IMR-90 (cell line): ENCODE data around the gene BDKRB1. TPM values are rescaled to one million over a fixed set of nuclear protein-coding genes. Genes with fewer than 3 reads are reported as not detected.

Experiments
- ATAC-seq: fragments of 200-7000 bp; cut with Tn5 transposase; 2 replicates; pipeline ENCODE4 v1.9.1; 2020; ENCODE audit warnings: low read depth, mild to moderate bottlenecking, moderate library complexity
- BruUV-seq: library from RNA; stranded (reverse); fragments of 400-500 nt; replicated peaks from 2 replicates; lab custom pipeline; 2021; lab: Mats Ljungman, UMichigan
- CTCF ChIA-PET: fragments of 300-600 bp; formaldehyde crosslinking; extraction: SDS; loops from one replicate; lab custom pipeline; 2021; ENCODE audit warnings: antibody characterized with exemption; lab: Yijun Ruan, JAX
- POLR2A ChIA-PET: fragments of 300-600 bp; sonication (Branson Sonifier 250); formaldehyde crosslinking; loops from one replicate; lab custom pipeline; 2022; ENCODE audit warnings: antibody characterized with exemption; ENCODE audit not compliant: unreplicated experiment; lab: Charles Lee
- DNase-seq: peaks from one replicate; pipeline ENCODE4 v3.0.0; 2013
- H2AFZ ChIP-seq: replicated peaks from 2 replicates; pipeline ENCODE3; 2013; ENCODE audit warnings: low read length, mild to moderate bottlenecking; ENCODE audit not compliant: poor library complexity
- H2AK5ac ChIP-seq: 2 replicates; pipeline ENCODE4 v1.6.1; 2013; ENCODE audit warnings: low read depth, low read length, inconsistent platforms
- H2AK9ac ChIP-seq: replicated peaks from 2 replicates; pipeline ENCODE3; 2013; ENCODE audit warnings: mild to moderate bottlenecking, low read depth, low read length, moderate library complexity; ENCODE audit not compliant: poor library complexity
- H2BK120ac ChIP-seq: 2 replicates; pipeline ENCODE4 v1.6.1; 2013; ENCODE audit warnings: low read depth, low read length, inconsistent platforms
- H2BK15ac ChIP-seq: 3 replicates; pipeline ENCODE4 v1.6.1; 2013; ENCODE audit warnings: low read depth, low read length, inconsistent platforms
- H2BK20ac ChIP-seq: 2 replicates; pipeline ENCODE4 v1.6.1; 2013; ENCODE audit warnings: low read depth, mild to moderate bottlenecking, inconsistent platforms, low read length, moderate library complexity
- H2BK5ac ChIP-seq: 2 replicates; pipeline ENCODE4 v1.6.1; 2013; ENCODE audit warnings: mild to moderate bottlenecking, low read depth, low read length, inconsistent platforms; ENCODE audit not compliant: poor library complexity, severe bottlenecking
- H3K14ac ChIP-seq: replicated peaks from 2 replicates; pipeline ENCODE4 v1.6.1; 2013; ENCODE audit warnings: low read depth, low read length, inconsistent platforms
- H3K18ac ChIP-seq: 2 replicates; pipeline ENCODE4 v1.6.1; 2013; ENCODE audit warnings: low read depth, low read length, control low read depth
- H3K23ac ChIP-seq: 2 replicates; pipeline ENCODE4 v1.6.1; 2013; ENCODE audit warnings: low read depth, low read length, inconsistent platforms
- H3K27ac ChIP-seq: 2 replicates; pipeline ENCODE4 v1.5.1; 2013; ENCODE audit warnings: mild to moderate bottlenecking, control low read depth, low read length; ENCODE audit not compliant: insufficient read depth
- H3K27me3 ChIP-seq: 2 replicates; pipeline ENCODE4 v1.6.1; 2013; ENCODE audit warnings: low read length; ENCODE audit not compliant: control insufficient read depth, insufficient read depth
- H3K36me3 ChIP-seq: 2 replicates; pipeline ENCODE4 v1.6.1; 2013; ENCODE audit warnings: low read length, mixed read lengths; ENCODE audit not compliant: control insufficient read depth, insufficient read depth
- H3K4ac ChIP-seq: 2 replicates; pipeline ENCODE4 v1.6.1; 2013; ENCODE audit warnings: low read depth, low read length, inconsistent platforms
- H3K4me1 ChIP-seq: 2 replicates; pipeline ENCODE4 v1.6.1; 2013; ENCODE audit warnings: low read length, mixed read lengths; ENCODE audit not compliant: control insufficient read depth, insufficient read depth
- H3K4me2 ChIP-seq: 2 replicates; pipeline ENCODE4 v1.6.1; 2013; ENCODE audit warnings: low read depth, mild to moderate bottlenecking, control low read depth, low read length, moderate library complexity
- H3K4me3 ChIP-seq: 2 replicates; pipeline ENCODE4 v1.5.1; 2013; ENCODE audit warnings: low read depth, mild to moderate bottlenecking, control low read depth, low read length, moderate library complexity; ENCODE audit not compliant: insufficient read depth
- H3K56ac ChIP-seq: 2 replicates; pipeline ENCODE4 v1.6.1; 2013; ENCODE audit warnings: low read length, inconsistent platforms; ENCODE audit not compliant: insufficient read depth; ENCODE audit errors: extremely low read depth
- H3K79me1 ChIP-seq, 2 experiments: 2 replicates each; pipeline ENCODE4 v1.6.1; 2013; ENCODE audit warnings: low read length in 2 of 2, inconsistent platforms in 1 of 2, low read depth in 1 of 2
- H3K9ac ChIP-seq: 2 replicates; pipeline ENCODE4 v1.6.1; 2013; ENCODE audit warnings: low read depth, low read length, control low read depth
- H3K9me1 ChIP-seq: 2 replicates; pipeline ENCODE4 v1.6.1; 2013; ENCODE audit warnings: low read length, inconsistent platforms; ENCODE audit not compliant: insufficient read depth
- H3K9me3 ChIP-seq: 2 replicates; pipeline ENCODE4 v1.6.1; 2013; ENCODE audit warnings: low read length; ENCODE audit not compliant: control insufficient read depth, insufficient read depth
- H4K20me1 ChIP-seq: 2 replicates; pipeline ENCODE4 v1.6.1; 2013; ENCODE audit warnings: low read length, inconsistent platforms; ENCODE audit not compliant: insufficient read depth
- H4K5ac ChIP-seq: 2 replicates; pipeline ENCODE4 v1.6.1; 2013; ENCODE audit warnings: mild to moderate bottlenecking, low read depth, low read length, control low read depth
- H4K8ac ChIP-seq, 2 experiments: 2 replicates each; pipeline ENCODE4 v1.6.1; 2013; ENCODE audit warnings: low read depth in 2 of 2, low read length in 2 of 2, control low read depth in 1 of 2, inconsistent platforms in 1 of 2
- H4K91ac ChIP-seq: 2 replicates; pipeline ENCODE4 v1.6.1; 2013; ENCODE audit warnings: low read depth, low read length, inconsistent platforms; ENCODE audit not compliant: insufficient read depth
- CEBPB ChIP-seq: IDR thresholded peaks from 2 replicates; pipeline ENCODE4 v1.6.1; 2012; ENCODE audit warnings: low read depth, low read length, improper control_type of control experiment
- whole genome bisulfite sequencing, 2 experiments: methylation state at CpG; one replicate each; pipeline versions ENCODE4 v1.1.5 to v1.1.7; 2013; ENCODE audit warnings: missing lambda C conversion rate in 2 of 2; ENCODE audit not compliant: insufficient read length in 1 of 2; ENCODE audit errors: extremely low coverage in 2 of 2; 5-methylcytosine and 5-hydroxymethylcytosine counted together
- dilution Hi-C: fragments of 300-500 bp; cut with HindIII; formaldehyde crosslinking; loops from one replicate; pipeline ENCODE4 v1.14.3; 2018; ENCODE audit warnings: low sequenced_read_pairs; ENCODE audit not compliant: unreplicated experiment
- in situ Hi-C: fragments of 300-500 bp; cut with MboI; formaldehyde crosslinking; loops from 3 replicates; pipeline ENCODE4 v1.14.3; 2019; ENCODE audit warnings: low sequenced_read_pairs, inconsistent platforms, mixed read lengths
- intact Hi-C: fragments of 100-400 bp; cut with micrococcal nuclease; formaldehyde crosslinking; loops from 2 replicates; pipeline ENCODE4 v1.10.0; 2022
- polyA plus RNA-seq, 3 experiments: library from polyadenylated mRNA; depleted of rRNA; stranded (reverse); fragments of >200 nt; gene quantifications; 2 replicates each; pipeline ENCODE4 v1.2.3, GENCODE V29; 2012; ENCODE audit warnings: low replicate concordance in 1 of 3
- total RNA-seq: library from RNA; depleted of rRNA; stranded (reverse); fragments of >200 nt; gene quantifications from 2 replicates; pipeline ENCODE4 v1.2.3, GENCODE V29; 2012

The BDKRB1 gene
- total and polyA plus RNA-seq, 2 of the 4 experiments (the other 2 are of a cell fraction) = 56.5 to 130 TPM

DNA sequence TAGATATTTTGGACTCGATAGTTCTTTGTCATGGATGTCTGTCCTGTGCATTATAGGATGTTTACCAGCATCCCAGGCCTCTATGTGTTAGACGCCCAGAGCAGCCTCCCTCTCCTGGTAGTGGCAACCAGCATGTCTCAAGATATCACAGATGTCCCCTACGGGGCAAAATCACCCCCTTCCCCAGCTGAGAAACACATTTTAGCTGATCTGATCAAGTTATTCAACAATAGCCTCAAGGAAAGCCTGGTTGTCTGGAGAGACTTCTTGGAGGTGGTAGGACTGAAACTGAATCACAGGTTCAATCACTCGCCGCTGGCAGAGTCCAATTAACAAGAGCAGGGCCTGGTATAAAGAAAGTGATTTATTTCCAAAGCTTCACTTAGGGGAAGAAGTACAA is 17.6 kb downstream of the BDKRB1 start:
- peak overlapping the region; percentile 27 for H2AFZ ChIP-seq
- ATAC-seq (no peak), DNase-seq (no peak)
- H3K9ac ChIP-seq = peak overlapping the region; percentile 52; the same call in 1 of the 2 replicates
- H4K8ac ChIP-seq = peak overlapping the region; percentile 79 to 92
- H4K20me1 ChIP-seq = no peaks in the 10 kb centered on the region
- peak overlapping the region; percentile 86 for H2AK5ac ChIP-seq
- CTCF ChIA-PET = interaction anchor here (0.6 to 3.5 kb wide), 5 partner anchors 12 to 173 kb away, joined by 3 to 55 read pairs (median 4); no protein-coding TSS in a partner anchor
- peak overlapping the region; percentile 19; the same call in 1 of the 2 replicates for H3K23ac ChIP-seq
- no TSS peak for BruUV-seq
- H3K4me2 ChIP-seq = no peak overlapping the region
- no peaks in the 10 kb centered on the region for H3K36me3 ChIP-seq
- POLR2A ChIA-PET = interaction anchor here (0.9 to 1.6 kb wide), 2 partner anchors 18 to 169 kb away, joined by 3 to 6 read pairs; partner anchors contain the start of gene BDKRB1
- H3K9me1 ChIP-seq = peaks cover 13% of the 10 kb centered on the region
- H2AK9ac ChIP-seq = no peak overlapping the region
- H2BK20ac ChIP-seq = peak overlapping the region; percentile 94
- intact Hi-C loops = no loop called here
- H2BK15ac ChIP-seq = peak overlapping the region; percentile 56
- H3K27me3 ChIP-seq = no peaks in the 10 kb centered on the region
- H2BK5ac ChIP-seq = peak overlapping the region; percentile 90
- no peak overlapping the region for H3K4me3 ChIP-seq
- no CpG with 5 or more reads among the region's 5 CpGs for WGBS, 2 experiments
- H3K4ac ChIP-seq = peak overlapping the region; percentile 93
- H3K79me1 ChIP-seq = peaks cover 0 to 9% of the 10 kb centered on the region in 2 experiments; a peak in 2 of 4 replicates
- peak overlapping the region; percentile 96 for H2BK120ac ChIP-seq
- TF ChIP-seq CEBPB = no peak
- peak overlapping the region; percentile 93 for H4K91ac ChIP-seq
- H3K4me1 ChIP-seq = peaks cover 22% of the 10 kb centered on the region
- H3K14ac ChIP-seq = peak overlapping the region; percentile 72
- H3K9me3 ChIP-seq = peaks cover 10% of the 10 kb centered on the region
- H3K27ac ChIP-seq = peak overlapping the region; percentile 94
- dilution Hi-C loops = no loop called here
- H3K56ac ChIP-seq = peak overlapping the region; percentile 24; the same call in 1 of the 2 replicates
- in situ Hi-C loops = loop anchor here (5.0 to 25.0 kb wide), 2 partner anchors 171 to 736 kb away; partner anchors contain the start of gene GLRX5
- peak overlapping the region; percentile 87 for H4K5ac ChIP-seq
- peak overlapping the region; percentile 85 for H3K18ac ChIP-seq
